WTC11 (cell line): ENCODE data around the gene CPEB4. TPM values are rescaled to one million over a fixed set of nuclear protein-coding genes. Genes with fewer than 3 reads are reported as not detected.

Source experiments
- ATAC-seq: fragments of 200-7000 bp; cut with Tn5 transposase; 2 replicates; pipeline ENCODE4 v1.10.0; 2021; ENCODE audit warnings: mild to moderate bottlenecking, moderate library complexity
- CTCF ChIA-PET: fragments of 300-600 bp; sonication (Branson Sonifier 250); formaldehyde crosslinking; loops from one replicate; lab custom pipeline; 2021; ENCODE audit warnings: antibody characterized with exemption; lab: Charles Lee
- POLR2A ChIA-PET: fragments of 350-600 bp; sonication (Branson Sonifier 250); formaldehyde crosslinking; loops from one replicate; lab custom pipeline; 2021; ENCODE audit warnings: antibody characterized with exemption; lab: Charles Lee
- DNase-seq: peaks from one replicate; pipeline ENCODE4 v3.0.0; 2021; ENCODE audit warnings: low spot score
- H3K27ac Mint-ChIP-seq: 2 replicates; pipeline ENCODE4 v1.8.0; 2021; ENCODE audit warnings: mixed read lengths
- H3K27me3 Mint-ChIP-seq: 2 replicates; pipeline ENCODE4 v1.8.0; 2021; ENCODE audit warnings: low read depth, mild to moderate bottlenecking, moderate library complexity, mixed read lengths
- H3K36me3 Mint-ChIP-seq: 2 replicates; pipeline ENCODE4 v1.8.0; 2021; ENCODE audit warnings: mixed read lengths
- H3K4me1 Mint-ChIP-seq: 2 replicates; pipeline ENCODE4 v1.8.0; 2022; ENCODE audit warnings: mixed read lengths
- H3K4me3 Mint-ChIP-seq: 2 replicates; pipeline ENCODE4 v1.8.0; 2021; ENCODE audit warnings: mild to moderate bottlenecking, moderate library complexity, mixed read lengths
- H3K9me3 Mint-ChIP-seq: 2 replicates; pipeline ENCODE4 v1.8.0; 2021; ENCODE audit warnings: mixed read lengths
- ARID4B ChIP-seq: sonication (generic); formaldehyde crosslinking; IDR thresholded peaks from 2 replicates; pipeline ENCODE4 v1.8.0; 2023; ENCODE audit warnings: missing genetic modification reagents, mild to moderate bottlenecking, borderline replicate concordance
- ATF1 ChIP-seq: sonication (generic); formaldehyde crosslinking; IDR thresholded peaks from 2 replicates; pipeline ENCODE4 v1.8.1; 2023; ENCODE audit warnings: mild to moderate bottlenecking, moderate library complexity, missing genetic modification reagents
- E2F4 ChIP-seq: sonication (generic); formaldehyde crosslinking; IDR thresholded peaks from 2 replicates; pipeline ENCODE4 v1.8.1; 2022; ENCODE audit warnings: low read depth, mild to moderate bottlenecking, moderate library complexity, missing genetic modification reagents, borderline replicate concordance
- ELF4 ChIP-seq: sonication (generic); formaldehyde crosslinking; IDR thresholded peaks from 2 replicates; pipeline ENCODE4 v1.8.1; 2022; ENCODE audit warnings: low read depth, mild to moderate bottlenecking, moderate library complexity, missing genetic modification reagents
- FOXP1 ChIP-seq: sonication (generic); formaldehyde crosslinking; IDR thresholded peaks from 2 replicates; pipeline ENCODE4 v1.8.0; 2022; ENCODE audit warnings: missing genetic modification reagents, mild to moderate bottlenecking, moderate library complexity, borderline replicate concordance
- KAT7 ChIP-seq: sonication (generic); formaldehyde crosslinking; IDR thresholded peaks from 2 replicates; pipeline ENCODE4 v1.8.1; 2023; ENCODE audit warnings: missing genetic modification reagents, mild to moderate bottlenecking, borderline replicate concordance
- MLX ChIP-seq: sonication (generic); formaldehyde crosslinking; IDR thresholded peaks from 2 replicates; pipeline ENCODE4 v1.8.1; 2023; ENCODE audit warnings: mild to moderate bottlenecking, missing genetic modification reagents, moderate library complexity
- NFE2L1 ChIP-seq: sonication (generic); formaldehyde crosslinking; IDR thresholded peaks from 2 replicates; pipeline ENCODE4 v1.8.1; 2023; ENCODE audit warnings: missing genetic modification reagents
- NFYB ChIP-seq: sonication (generic); formaldehyde crosslinking; conservative IDR thresholded peaks from 2 replicates; pipeline ENCODE4 v1.8.0; 2022; ENCODE audit warnings: low read depth, missing genetic modification reagents
- PRRX2 ChIP-seq: fragments of 250-450 bp; sonication (Bioruptor Pico); IDR thresholded peaks from 2 replicates; pipeline ENCODE4 v1.8.0; 2021; ENCODE audit warnings: mild to moderate bottlenecking
- RORB ChIP-seq: fragments of 250-450 bp; sonication (Bioruptor Pico); IDR thresholded peaks from 2 replicates; pipeline ENCODE4 v1.9.0; 2021; ENCODE audit warnings: mild to moderate bottlenecking
- SMAD4 ChIP-seq: sonication (generic); formaldehyde crosslinking; IDR thresholded peaks from 2 replicates; pipeline ENCODE4 v1.8.0; 2022; ENCODE audit warnings: mild to moderate bottlenecking, missing genetic modification reagents
- SOX15 ChIP-seq: fragments of 250-450 bp; sonication (Bioruptor Pico); IDR thresholded peaks from 2 replicates; pipeline ENCODE4 v1.9.0; 2021; ENCODE audit warnings: mild to moderate bottlenecking
- STAT6 ChIP-seq: sonication (generic); formaldehyde crosslinking; conservative IDR thresholded peaks from 2 replicates; pipeline ENCODE4 v1.8.1; 2023; ENCODE audit warnings: mild to moderate bottlenecking, low read depth, missing genetic modification reagents, moderate library complexity
- USF2 ChIP-seq: sonication (generic); formaldehyde crosslinking; IDR thresholded peaks from 2 replicates; pipeline ENCODE4 v1.8.1; 2023; ENCODE audit warnings: mild to moderate bottlenecking, missing genetic modification reagents, moderate library complexity
- ZBTB21 ChIP-seq: sonication (generic); formaldehyde crosslinking; IDR thresholded peaks from 2 replicates; pipeline ENCODE4 v1.8.1; 2023; ENCODE audit warnings: mild to moderate bottlenecking, missing genetic modification reagents, borderline replicate concordance
- ZNF121 ChIP-seq: sonication (generic); formaldehyde crosslinking; IDR thresholded peaks from 2 replicates; pipeline ENCODE4 v1.8.0; 2023; ENCODE audit warnings: missing genetic modification reagents
- ZNF219 ChIP-seq: sonication (generic); formaldehyde crosslinking; IDR thresholded peaks from 2 replicates; pipeline ENCODE4 v1.8.0; 2023; ENCODE audit warnings: missing genetic modification reagents, mild to moderate bottlenecking, borderline replicate concordance
- ZNF317 ChIP-seq: sonication (generic); formaldehyde crosslinking; IDR thresholded peaks from 2 replicates; pipeline ENCODE4 v1.8.1; 2023; ENCODE audit warnings: low read depth, mild to moderate bottlenecking, moderate library complexity, missing genetic modification reagents, borderline replicate concordance
- ZNF396 ChIP-seq: fragments of 250-450 bp; sonication (Bioruptor Pico); IDR thresholded peaks from 2 replicates; pipeline ENCODE4 v1.8.0; 2021; ENCODE audit warnings: mild to moderate bottlenecking, moderate library complexity, borderline replicate concordance
- ZNF416 ChIP-seq: fragments of 250-450 bp; sonication (Bioruptor Pico); IDR thresholded peaks from 2 replicates; pipeline ENCODE4 v1.9.0; 2021; ENCODE audit warnings: mild to moderate bottlenecking, inconsistent platforms
- total RNA-seq: library from RNA; stranded (reverse); gene quantifications from 3 replicates; pipeline ENCODE4 v1.2.3, GENCODE V29; 2021

CPEB4 gene
- total RNA-seq, 1 experiment from 2014 or later, result 12.7 TPM

GRCh38 chr5:173893192-173893561 lies 5.0 kb downstream of the CPEB4 start:
- no peak for ATAC-seq
- no peak for DNase-seq
- no peak for TF ChIP-seq USF2 (CRISPR knock-in tag)
- no peak for TF ChIP-seq ZNF219 (CRISPR knock-in tag)
- no peak for TF ChIP-seq ZNF317 (CRISPR knock-in tag)
- TF ChIP-seq RORB (CRISPR knock-in tag), result no peak
- TF ChIP-seq NFE2L1 (CRISPR knock-in tag), result no peak
- TF ChIP-seq ZNF121 (CRISPR knock-in tag), result peak; percentile 8; the same call in 1 of the 2 replicates
- no peak for TF ChIP-seq SOX15 (CRISPR knock-in tag)
- Mint-ChIP-seq H3K36me3 (no peaks in the 10 kb centered on the region), H3K4me1 (peaks cover 38% of the 10 kb centered on the region), H3K9me3 (no peaks in the 10 kb centered on the region), H3K27ac (no peak overlapping the region), H3K27me3 (no peaks in the 10 kb centered on the region), H3K4me3 (no peak overlapping the region)
- ChIA-PET CTCF (interaction anchor here (2.2 kb wide), 1 partner anchor 32 kb away, joined by 6 read pairs; no protein-coding TSS in a partner anchor), POLR2A (no interaction called here)

GRCh38 chr5:173895401-173896165 lies 7.4 kb downstream of the CPEB4 start:
- TF ChIP-seq MLX (CRISPR knock-in tag) (no peak), FOXP1 (no peak), E2F4 (no peak), PRRX2 (CRISPR knock-in tag) (no peak), NFYB (CRISPR knock-in tag) (no peak), ZBTB21 (CRISPR knock-in tag) (no peak)
- Mint-ChIP-seq H3K36me3 (no peaks in the 10 kb centered on the region), H3K27ac (no peak overlapping the region), H3K4me3 (no peak overlapping the region), H3K4me1 (peaks cover 23% of the 10 kb centered on the region), H3K9me3 (no peaks in the 10 kb centered on the region), H3K27me3 (no peaks in the 10 kb centered on the region)
- POLR2A ChIA-PET, result no interaction called here
- no peak for ATAC-seq
- CTCF ChIA-PET, result interaction anchor here (1.5 kb wide), 1 partner anchor 29 kb away, joined by 8 read pairs; no protein-coding TSS in a partner anchor
- DNase-seq, result no peak

- peaks cover 22% of the 10 kb centered on the region for H3K4me1 Mint-ChIP-seq
- H3K4me3 Mint-ChIP-seq, result no peak overlapping the region
- ChIA-PET POLR2A (no interaction called here), CTCF (interaction anchor here (1.5 kb wide), 2 partner anchors 28 to 77 kb away, joined by 6 to 8 read pairs; no protein-coding TSS in a partner anchor)
- ATAC-seq, result no peak
- no peaks in the 10 kb centered on the region for H3K9me3 Mint-ChIP-seq
- no peaks in the 10 kb centered on the region for H3K36me3 Mint-ChIP-seq
- no peak for DNase-seq
- no peaks in the 10 kb centered on the region for H3K27me3 Mint-ChIP-seq
- no peak overlapping the region for H3K27ac Mint-ChIP-seq
- TF ChIP-seq E2F4 (no peak), KAT7 (CRISPR knock-in tag) (no peak), ARID4B (CRISPR knock-in tag) (no peak), STAT6 (no peak), SMAD4 (CRISPR knock-in tag) (no peak), ZNF396 (CRISPR knock-in tag) (no peak), ELF4 (CRISPR knock-in tag) (no peak), ZNF416 (CRISPR knock-in tag) (no peak), ATF1 (CRISPR knock-in tag) (no peak)
Observed at GRCh38 chr5:173896631-173897030, 8.5 kb downstream of the CPEB4 start.
